GM12872 (cell line): ENCODE results near the gene AANAT.

Experiments used
- CTCF ChIP-seq: IDR thresholded peaks from 3 replicates; pipeline ENCODE4 v1.5.1; 2011; ENCODE audit warnings: low read depth, mild to moderate bottlenecking, low read length, moderate library complexity; ENCODE audit not compliant: insufficient read depth

Gene AANAT

GRCh38 chr17:76451506-76451905 is 15.9 kb upstream of the AANAT start:
- no peak for TF ChIP-seq CTCF

DNA sequence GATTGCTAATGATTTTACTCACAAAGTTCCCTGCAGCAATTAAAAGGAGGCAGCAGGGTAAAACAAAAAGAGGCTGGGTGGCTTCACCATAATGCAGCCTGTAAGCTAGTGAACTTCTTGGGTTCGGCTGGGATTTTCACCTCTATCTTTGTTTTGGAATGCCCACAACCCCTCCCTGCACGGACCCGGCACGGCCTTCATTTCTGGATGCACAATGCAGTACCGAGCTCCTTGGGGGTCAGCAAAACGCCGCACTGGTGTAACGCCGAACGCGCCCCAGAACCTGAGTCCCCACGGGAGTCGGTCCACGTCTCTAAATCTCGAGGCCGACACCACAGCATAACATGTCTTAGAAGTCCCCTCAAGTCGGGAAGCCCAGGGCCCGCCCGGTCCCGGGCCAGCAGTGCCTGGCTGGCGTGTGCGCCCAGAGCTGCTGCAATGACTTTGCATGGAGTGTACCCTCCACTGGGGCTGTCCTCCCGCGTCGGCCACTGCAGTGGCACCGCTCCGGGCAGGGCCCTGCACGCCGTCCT is 15.2 kb upstream of the AANAT start:
- TF ChIP-seq CTCF: no peak

GRCh38 chr17:76452660-76453430 is 14.6 kb upstream of the AANAT start, which contains the start of gene UBE2O:
Gene UBE2O (minus strand): TSS chr17:76453152. CDS start chr17:76453141, 11 bp downstream.
- TF ChIP-seq CTCF: peak; percentile 61

DNA sequence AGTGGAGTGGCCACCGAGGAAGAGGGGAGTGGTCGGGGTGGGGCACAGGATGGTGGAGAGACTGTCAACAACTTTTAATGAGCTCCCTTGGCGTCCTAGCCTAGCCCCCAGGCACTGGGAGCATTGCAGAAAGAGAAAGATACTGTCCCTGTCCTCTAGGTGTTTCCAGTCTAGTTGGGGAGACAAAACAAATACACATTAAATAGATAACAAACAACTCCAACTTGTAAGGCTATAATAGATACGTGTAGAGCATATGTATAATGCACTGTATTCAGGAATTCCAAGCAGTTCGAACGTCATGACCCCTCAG is 14.0 kb upstream of the AANAT start:
- TF ChIP-seq CTCF: no peak

- peak; percentile 65 for TF ChIP-seq CTCF
These were observed 8.6 kb upstream of the AANAT start for GRCh38 chr17:76458580-76459490.

- no peak for TF ChIP-seq CTCF
These were observed 7.7 kb upstream of the AANAT start for GRCh38 chr17:76459674-76460073.
